Testis (tissue), 2 donors: Measurements from ENCODE around the gene PYCR2.

ENCODE experiments used
- CTCF ChIP-seq, 3 experiments: fragments of 450-650 bp in 2 of 3; fragments of 200-600 bp in 1 of 3; sonication (generic) in 1 of 3; IDR thresholded peaks; one replicate each; pipeline ENCODE4 v1.5.1; 2016 to 2019; ENCODE audit warnings: antibody characterized with exemption in 3 of 3, mild to moderate bottlenecking in 2 of 3, moderate library complexity in 1 of 3
- POLR2A ChIP-seq: fragments of 450-650 bp; IDR thresholded peaks from one replicate; pipeline ENCODE4 v1.6.1; 2017; ENCODE audit warnings: antibody characterized with exemption, mild to moderate bottlenecking, moderate library complexity

DNA sequence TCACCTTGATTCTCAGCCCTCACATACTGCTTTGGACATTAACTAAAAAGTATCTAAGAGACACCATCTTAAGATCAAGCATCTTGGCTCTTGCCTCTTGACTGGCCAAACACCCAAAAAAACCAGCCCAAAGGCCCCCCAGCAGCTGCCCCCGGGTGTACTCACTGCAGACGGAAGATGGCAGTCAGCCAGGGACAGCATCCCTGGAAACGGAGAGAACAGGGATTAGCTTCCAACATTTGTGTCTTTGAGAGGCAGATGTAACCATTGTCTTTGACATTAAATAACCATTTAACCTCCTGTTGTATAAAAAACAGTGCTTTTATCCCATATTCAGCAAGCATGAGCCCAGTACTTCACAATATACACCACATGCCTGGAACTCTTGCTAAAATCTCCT lies 53.1 kb downstream of the PYCR2 start:
- TF ChIP-seq POLR2A (no peak), CTCF (IDR thresholded peaks at IDR 0.05) (no peak)
